ENCODE measurements around the gene SMCO4.

SMCO4 gene

DNA sequence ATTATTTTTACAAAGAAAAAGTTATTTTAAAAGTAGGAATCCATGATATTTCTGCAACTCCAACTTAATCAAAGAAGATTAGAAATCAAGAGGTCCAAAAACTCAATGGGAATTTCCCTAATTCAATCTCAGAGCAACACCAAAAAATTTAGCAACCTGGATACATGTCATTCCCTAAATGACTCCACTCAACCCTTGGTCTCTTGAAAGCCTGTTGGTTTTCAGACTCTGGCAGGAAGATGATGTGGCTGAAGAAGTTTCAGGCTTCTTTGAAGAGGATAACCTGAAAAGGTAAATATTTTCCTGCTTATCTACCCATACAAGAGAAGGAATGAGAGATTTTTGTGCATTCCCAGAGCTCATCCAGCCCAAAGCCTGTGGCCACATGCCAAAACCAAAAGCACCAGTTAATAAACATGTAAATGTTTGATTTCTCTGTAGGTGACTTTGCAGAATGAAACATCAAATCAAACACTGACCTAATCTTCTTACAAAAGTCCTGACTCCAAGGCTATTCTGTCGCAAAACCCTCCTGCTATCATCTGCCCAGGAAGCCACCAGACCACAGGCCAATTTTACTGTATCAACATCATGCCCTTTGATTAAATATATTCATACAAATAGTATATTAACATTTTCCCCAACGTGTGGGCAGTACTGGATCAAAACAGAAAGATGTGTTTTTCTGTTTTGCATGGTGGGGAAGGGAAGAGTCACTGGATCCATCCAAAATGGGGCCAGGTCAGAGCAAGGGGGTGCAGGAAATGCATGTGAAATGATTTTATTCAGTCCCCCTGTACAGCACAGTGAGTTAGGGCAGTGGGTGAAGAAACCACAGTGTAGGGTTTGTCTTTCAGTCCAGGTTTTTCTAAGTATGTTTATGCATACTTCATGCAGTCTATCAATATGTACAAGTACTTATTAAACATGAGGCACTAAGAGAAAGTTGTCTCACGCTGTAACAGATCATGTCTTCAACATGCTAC is 38.8 kb downstream of the SMCO4 start:
- no peak for DNase-seq (ENCODE audit: low read depth)

DNA sequence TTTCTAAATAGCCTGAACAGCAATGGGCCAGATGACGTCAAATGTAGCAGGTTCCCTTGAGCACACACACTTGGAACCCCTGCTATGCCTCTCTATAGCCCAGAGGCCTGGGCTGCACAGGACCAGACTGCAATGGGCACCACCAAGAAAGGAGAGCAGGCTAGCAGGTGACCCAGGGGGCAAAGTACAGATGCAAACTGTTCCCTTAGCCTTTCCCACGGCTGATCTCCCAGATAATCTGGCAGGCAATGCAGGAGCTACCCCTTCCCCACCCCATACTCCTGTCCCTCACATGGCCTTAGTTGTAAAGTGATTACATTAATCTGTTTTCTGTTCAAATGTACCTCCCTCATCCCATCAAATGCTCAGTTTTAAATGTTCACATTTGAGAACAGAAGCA is 41.3 kb downstream of the SMCO4 start:
- DNase-seq (ENCODE audit: low read depth): no peak

DNA sequence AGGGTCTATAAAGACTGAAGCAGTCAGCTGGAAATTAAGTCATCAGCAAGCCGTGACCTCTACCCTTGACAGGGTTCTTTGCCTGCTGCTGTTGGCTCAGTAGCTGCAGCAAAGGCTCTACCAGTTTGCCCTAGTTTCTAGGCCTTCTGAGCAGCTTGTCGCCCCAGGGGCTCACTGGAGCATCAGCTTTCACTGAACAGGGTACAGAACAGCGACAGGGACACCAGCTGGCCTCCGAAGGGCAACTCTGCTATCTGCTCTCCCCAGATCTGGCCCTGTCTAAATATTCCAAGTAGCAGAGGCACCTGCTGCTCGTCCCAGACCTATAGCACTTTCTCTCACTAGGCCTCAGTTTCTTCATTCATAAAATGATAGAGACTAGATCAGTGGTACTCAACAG is 42.4 kb downstream of the SMCO4 start:
- no peak for DNase-seq (ENCODE audit: low read depth)

DNA sequence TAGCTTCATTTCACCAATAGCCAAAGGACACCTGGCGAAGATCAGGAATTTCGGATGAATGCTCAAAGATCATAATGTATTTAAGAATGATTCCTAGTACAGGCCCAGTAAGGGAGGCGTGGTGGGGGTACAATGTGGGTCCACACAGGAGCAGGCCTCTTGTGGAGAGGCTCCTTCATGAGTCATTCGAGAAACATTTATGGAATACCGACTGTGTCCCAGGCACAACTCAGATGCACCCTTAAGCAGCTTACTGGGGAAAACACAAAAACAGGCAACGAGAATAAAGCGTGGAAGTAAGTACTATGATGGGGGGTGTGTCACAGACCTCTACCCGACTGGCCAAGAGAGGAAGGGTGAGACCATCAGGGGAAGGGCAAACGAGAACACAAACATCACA is 44.5 kb downstream of the SMCO4 start:
- DNase-seq (ENCODE audit: low read depth): no peak

DNA sequence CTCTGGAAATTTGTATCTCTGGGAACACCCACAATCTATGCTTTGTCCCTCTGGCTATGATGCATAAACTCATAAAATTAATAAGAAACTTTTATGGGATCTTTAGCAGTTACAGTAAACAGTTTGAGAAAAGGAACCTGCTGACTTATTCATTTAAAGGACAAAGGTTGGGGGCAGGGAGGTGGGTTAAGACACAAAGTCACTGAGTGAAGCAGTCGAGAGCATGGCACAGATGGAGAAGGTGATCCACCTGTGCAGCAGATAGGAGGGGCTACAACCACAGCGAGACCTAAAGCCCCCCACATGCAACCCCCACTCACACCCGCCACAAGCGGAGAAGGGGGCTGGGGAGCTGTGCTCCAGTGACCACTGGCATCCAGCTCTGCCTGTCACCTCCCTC is 45.0 kb downstream of the SMCO4 start:
- no peak for DNase-seq (ENCODE audit: low read depth)

DNA sequence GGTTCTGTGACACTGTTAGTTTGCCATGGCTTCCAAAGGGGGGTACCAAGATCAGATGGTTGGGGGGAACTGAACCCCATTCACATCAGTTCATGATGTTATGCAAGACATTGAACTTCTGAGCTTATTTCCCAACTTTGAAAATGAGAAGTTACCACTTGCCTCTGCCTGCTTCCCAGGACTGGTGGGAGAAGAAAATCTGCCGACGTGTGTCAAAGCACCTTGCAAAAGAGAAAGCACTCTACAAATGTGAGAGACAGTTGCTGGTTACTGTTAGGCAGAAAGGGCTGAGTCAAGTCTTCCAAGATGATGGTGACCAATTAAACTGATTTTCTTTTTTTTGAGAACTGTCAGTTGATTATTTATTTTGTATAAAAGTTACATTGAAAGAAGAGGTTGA is 45.6 kb downstream of the SMCO4 start:
- DNase-seq (ENCODE audit: low read depth): no peak

DNA sequence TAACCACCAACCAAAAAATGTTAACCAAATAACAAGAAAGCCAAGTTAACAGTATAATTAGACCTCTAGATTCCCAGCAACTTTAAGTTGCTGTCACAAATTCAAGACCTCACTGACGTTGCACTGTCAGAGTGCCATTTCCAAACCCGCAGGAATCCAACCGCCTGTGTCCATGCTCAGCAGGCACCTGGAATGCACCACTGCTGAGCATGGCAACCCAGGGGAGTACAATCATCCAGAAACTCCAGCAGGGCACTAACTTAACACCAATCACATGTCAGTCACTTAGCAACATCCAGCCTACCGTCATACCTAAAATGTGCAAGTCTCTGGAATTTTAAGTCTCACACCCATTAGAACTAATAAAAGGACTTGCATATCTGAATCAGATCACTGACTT is 48.8 kb downstream of the SMCO4 start:
- no peak for DNase-seq (ENCODE audit: low read depth)

DNA sequence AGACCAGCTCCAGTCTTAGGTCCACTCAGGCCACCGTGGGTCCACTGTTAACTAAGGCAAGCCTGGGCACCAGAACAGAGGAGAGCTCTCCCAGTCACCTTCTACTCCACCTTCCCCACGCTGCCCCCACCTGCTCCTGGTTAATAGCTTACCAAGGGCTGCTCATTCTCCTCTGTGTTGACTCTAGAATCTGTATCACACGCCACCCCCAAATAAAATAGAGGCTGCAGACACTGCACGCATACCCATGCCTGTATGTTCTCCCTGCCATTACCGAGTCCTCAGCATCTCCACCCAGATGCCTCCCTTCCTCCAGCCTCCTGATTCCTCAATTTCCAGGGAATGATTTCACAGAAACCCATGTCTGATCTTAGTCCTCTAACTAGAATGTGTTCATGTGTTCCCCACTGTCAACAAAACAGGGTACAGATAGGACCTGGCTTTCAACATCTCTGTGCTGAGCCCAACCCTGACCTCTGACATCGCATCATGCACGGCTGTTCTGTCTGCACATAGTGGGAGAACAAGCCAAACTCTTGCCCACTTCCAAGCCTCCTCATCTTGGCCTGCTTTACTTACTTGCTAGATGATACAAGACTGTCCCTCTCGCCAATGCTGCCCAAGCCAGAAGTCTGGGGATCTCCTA is 49.8 kb downstream of the SMCO4 start:
- DNase-seq (ENCODE audit: low read depth): no peak

DNA sequence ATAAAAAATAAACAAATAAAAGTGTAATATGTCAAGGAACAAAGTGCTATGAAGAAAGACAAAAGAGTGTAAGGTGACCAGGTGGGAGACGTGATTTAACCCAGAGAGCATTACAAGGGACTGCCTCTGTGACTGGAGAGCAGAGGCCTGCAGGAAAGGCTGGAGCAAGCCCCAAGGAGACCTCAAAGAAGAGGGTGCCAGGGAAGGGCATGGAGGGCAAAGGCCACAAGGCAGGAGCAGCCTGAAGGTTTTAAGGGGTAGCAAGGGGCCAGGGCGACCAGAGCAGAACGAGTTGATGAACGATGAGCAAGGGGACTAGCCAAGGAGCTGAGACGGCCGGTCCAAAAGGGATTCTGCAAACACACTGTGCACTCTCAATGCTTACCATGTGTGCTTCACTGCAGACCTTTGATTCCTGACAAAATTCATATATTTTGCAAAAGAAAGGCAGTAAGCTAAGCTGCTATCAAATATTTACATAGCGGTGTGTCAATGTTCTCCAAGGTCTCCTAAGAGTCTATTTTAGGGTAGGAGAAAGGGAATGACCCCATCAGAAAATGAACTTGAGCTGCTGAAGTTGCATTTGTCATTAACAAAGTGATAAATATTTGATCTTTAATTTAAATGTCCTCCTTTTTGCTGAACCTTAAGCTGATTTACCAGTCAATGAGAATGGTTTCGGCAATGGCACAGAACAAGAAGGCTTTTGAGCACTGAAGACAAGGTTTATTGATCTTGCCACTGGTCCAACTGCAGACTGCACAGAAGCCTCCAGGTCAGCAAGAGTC is 50.5 kb downstream of the SMCO4 start:
- DNase-seq (ENCODE audit: low read depth): no peak

DNA sequence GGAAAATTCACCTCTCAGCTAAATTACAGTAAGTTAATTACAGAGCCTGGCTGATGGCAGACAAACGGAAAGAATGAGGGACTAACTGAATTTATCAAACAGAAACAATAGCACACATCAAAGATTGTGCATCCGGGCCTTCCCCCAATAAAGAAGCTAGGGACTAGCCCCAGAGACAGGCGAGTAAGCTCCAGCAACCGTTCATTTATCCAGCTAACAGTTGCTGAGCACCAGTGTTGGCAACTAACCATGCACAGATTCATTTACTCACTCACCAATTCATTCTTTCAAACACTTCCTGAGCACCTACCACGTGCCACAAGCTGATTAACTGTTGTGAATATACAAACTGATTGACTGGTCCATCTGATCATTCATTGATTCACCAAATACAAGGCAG is 51.2 kb downstream of the SMCO4 start:
- DNase-seq (ENCODE audit: low read depth): no peak

DNA sequence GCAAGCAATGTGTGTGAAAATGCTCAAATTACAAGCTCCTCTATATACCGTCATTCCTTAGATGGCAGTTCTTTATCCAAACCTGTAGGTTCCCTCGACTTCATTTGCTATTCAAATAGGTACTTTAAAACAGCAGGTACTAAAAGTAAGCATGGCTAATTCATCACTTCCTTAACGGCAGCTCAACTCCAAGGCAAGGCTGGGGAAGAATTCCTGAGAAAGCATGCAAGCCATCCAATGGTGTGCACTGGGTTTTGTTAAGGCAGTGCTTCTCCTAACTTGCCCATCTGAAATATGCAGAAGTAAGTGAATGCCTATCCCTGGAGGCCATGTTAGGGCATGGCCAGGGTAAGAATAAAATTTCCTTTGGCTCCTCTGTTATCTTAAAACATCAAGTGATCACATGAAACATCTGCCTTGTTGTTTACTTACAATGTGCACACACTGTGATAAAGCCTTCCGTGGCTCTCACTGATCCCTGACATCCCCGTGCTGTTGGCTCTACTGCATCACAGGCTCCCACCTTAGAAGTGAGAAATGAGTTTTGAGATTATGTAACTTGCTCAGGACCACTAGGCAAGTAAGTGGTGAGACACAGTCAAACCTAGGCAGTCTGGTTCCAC is 52.1 kb downstream of the SMCO4 start:
- no peak for DNase-seq (ENCODE audit: low read depth)

DNA sequence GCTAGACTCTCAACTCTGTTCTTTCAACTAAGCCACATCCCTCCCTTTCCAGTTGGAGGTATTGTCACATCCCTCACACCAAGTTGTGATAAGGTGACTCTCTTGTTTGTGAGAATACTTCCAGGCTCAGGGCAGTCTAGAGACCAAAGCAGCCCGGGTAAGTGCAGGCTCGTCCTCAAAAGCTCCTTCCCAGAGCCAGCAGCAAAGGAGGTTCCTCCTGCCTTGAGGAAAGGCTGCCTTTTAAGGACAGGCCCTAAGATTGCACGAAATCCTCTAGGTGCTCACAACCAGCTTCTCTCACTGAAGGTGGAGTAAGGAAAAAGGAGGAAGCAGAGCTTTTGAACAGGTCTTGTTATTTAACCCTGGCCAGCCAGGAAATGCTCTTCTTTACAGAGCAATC is 53.4 kb downstream of the SMCO4 start:
- DNase-seq (ENCODE audit: low read depth): no peak

DNA sequence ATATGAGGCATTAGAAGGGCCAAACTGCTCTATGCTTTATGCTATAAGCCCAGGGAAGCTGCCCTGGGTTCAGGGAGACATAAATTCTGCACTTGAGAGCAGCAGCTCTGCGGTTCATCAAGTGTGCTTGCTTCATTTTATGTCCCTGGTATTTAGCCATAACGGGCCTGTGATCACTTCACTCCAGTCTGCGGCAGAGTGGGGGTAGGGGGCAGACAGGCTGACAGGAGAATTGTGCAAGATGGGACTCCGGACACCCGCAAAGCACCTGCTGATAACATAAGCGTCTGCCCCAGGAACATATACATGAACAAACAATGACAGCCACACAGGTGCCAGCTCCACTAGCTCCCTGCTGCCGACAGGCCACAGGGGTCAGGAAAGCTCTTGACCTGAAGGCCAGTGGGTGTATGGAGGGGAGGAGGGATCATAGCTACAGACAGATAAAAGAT is 56.1 kb downstream of the SMCO4 start:
- no peak for DNase-seq (ENCODE audit: low read depth)

DNA sequence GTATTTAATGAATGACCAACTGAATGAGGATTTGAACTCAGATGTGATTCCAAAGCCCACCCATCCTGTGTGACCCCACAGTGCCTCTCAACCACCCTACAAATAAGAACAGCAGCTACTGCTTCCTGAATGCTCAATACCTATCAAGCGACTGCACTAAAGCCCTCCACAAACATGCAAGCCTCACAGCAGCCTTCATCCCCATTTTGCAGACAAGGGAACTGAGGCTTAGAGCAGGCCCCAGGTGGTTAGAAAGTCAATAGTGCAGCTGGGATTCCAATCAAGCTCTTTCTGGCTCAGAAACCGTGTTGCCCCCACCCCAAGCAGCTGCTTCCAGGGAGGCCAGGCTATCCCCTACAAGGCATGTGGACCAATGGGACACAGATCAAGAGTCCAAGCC is 57.2 kb downstream of the SMCO4 start:
- DNase-seq (ENCODE audit: low read depth): no peak

DNA sequence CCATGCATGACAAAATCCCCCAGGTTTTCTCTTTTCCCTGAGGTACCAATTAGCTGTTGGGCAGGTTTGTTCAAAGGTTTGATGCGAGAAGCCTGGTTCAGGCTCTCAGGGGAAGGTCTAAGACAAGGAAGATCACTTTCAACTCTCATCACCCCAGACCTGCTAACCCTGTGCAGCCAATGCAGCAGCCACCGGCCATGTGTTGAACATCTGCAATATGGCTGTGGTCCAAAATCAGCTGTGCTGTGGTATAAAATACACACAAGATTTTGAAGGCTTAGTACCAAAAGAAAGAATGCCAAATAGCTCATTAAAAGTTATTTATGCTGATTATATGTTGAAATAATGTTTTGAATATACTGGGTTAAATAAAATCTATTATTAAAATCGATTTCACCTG is 58.5 kb downstream of the SMCO4 start:
- DNase-seq (ENCODE audit: low read depth): no peak

DNA sequence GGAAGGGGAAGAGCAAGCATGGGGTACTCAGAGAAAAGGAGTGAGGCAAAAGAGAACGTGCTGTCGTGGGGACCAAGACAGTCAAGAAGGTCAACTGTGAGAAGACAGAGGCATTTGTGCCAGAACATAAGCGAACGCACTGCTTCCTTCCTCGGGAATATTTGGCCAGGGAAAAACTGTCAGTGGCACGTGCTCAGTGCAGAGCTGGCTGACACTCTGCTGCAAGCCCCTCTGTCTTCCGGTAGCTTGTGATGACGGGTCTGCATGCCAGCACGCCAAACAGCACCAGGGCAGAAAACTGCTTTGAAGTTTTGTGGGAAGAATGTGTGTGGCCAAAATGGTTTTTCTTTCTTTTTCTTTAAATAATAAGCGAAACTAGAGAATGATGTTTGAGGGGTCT is 60.6 kb downstream of the SMCO4 start:
- no peak for DNase-seq (ENCODE audit: low read depth)

DNA sequence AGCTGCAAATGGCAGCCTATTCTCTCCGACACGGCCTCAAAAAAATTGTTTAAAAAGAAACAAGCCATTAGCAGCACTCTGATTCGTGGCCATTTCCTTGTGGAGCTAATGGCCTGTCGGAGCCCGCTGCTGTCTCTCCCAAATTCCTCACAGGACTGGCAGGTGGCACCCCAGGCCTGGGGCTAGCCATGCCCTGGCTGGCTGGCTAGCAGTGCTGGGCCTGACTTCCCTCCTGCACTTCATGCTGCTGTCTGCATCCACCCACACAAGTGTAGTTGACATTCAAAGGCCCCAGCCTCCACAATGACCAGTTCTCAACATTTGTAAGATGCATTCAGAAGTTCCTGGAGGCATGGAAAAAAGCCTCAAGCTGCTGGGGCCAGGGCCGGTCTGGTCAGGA is 61.5 kb downstream of the SMCO4 start:
- no peak for DNase-seq (ENCODE audit: low read depth)

DNA sequence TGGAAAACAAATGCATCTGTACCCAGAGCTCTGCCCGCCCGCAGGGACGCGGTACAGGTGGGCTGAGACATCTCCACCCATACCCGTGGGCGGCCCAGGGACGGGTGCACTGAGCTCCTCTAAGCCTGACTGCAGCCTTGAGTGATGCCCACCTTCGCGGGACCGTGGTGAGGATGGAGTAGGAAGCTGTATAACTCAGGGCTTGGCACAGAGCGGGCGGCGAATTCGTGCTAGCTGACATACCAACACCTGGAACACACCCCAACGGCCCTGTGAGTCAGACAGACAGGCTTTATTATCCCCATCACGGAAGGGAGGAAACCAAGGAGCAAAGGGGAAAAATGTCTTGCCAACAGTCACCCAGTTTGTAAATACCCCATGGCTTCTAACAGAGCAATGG is 61.9 kb downstream of the SMCO4 start:
- no peak for DNase-seq (ENCODE audit: low read depth)

DNA sequence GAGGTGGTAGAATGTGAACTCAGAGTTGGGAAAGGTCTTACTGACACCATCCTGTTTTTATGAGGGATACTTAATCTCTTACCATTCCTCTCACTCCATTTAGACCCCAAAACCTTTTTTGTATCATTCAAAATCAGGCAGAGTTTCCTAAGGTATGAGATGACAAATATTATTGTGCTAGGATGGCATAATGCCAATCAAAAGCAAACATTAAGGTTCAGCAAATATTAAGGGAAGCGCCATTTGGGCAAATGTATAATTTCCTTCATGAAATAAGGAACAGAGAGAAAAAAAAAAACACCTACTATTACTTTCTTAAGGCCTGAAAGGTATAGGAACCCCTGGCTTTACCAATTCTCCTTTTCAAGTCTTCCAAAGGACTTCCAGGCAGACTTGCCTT is 62.4 kb downstream of the SMCO4 start:
- DNase-seq (ENCODE audit: low read depth): no peak

DNA sequence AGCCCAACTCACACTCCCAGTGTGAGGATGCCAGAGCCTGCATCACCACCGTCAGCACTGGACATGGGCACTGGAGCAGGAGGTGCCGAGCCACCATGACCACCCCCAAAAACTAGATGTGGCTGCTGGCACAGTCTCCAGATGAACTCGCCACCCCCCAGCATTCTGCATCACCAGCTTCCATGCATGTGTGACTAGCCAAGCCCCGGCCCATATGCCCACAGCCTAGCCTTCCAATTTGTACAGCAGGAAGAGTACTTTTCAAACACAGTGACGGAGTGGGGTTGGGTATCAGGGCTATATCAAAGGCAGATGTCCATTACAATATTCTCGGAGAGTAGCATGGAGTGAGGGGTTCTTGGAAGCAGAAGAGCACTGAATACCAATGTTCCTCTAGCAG is 62.9 kb downstream of the SMCO4 start:
- DNase-seq (ENCODE audit: low read depth): no peak

DNA sequence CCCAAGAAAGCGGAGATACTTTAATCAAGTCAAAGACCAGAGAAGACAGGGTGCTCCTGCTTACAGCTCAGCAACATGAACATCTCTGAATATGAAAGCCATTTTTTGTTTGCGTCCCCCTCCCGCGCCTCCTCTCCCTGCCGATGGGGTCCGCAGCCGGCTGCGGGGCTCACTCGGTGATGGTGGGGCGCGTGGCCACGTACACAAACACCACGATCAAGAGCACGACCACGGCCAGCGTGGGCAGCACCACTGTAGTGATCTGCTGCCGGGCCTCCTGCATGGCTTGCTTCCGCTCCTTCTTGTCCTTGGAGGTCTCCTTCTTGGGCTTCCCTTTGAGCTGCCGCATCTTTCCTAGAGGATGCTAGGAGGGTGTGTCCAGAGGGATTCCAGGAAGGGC is 64.3 kb downstream of the SMCO4 start:
- no peak for DNase-seq (ENCODE audit: low read depth)

DNA sequence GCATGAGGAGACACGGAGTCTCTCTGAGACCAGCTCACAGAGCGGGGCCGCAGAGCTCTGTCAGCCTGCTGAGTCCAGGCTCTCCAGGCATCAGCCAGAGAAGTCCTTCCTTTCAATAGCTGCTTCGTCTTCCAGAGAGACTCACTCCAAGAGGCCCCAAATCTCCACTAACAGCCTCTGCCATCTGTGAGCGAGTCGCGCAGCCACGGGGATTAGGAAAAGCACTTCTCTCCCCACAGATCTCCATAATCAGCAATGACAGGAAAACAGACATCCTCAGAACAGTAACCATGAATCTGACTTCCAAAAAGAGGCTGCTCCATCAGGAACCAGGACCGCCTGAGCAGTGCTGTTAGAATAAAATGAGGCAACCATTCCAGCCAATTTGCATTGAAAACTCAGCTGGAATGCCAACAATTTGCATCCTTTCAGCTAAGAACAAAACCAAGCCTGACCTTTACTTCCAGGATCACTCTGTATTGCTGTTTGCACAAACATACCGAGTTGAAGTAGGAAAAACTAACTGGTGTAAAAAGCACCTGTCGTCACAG is 65.4 kb downstream of the SMCO4 start:
- no peak for DNase-seq (ENCODE audit: low read depth)

Data from stimulated activated CD4-positive, alpha-beta T cell treated with anti-CD3 and anti-CD28 coated beads, Interleukin-2, amount 100 ng/mL, for 4 hours (primary cell).